Stimulated activated CD4-positive, alpha-beta T cell treated with anti-CD3 and anti-CD28 coated beads, TNF-alpha, amount 100 ng/mL, for 1 hour (primary cell): ENCODE results near the gene BAZ2A.
"Not testable (repeated sequence)": the region's sequence is repeated elsewhere in the genome, so short reads cannot be mapped to it uniquely, and the experiment has no call there.

Experiments used
- DNase-seq, 3 donors: peaks; one replicate each; pipeline ENCODE4 v3.0.0-alpha.2; 2020; ENCODE audit warnings: low read depth in 3 of 3, low spot score in 1 of 3

Gene BAZ2A

DNA sequence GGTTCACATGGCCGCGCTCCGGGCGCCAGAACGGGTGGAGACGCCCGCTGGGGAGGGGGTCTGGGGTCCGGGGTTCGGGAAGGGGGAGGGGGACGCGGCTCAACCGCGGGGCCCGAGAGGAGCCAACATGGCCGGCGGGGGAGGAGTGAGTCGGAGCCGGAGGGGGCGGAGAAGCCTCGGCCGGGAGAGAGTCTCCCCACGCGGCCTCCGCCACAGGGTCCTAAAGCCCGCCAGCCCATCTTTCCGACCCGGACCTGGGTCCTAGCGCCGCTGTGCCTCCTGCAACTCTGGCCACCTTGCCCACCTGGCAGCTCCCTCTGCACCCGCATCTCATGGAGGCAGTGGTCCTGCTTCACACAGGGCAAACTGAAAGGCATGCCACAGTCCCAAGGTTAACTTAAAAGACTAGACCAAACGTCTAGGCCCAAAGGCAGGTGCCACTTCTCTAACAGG is at the start of gene BAZ2A:
BAZ2A (minus strand) TSS at position 147 of the 453 bp plus-strand sequence. CDS start 12,796 bp downstream, outside the sequence.
- DNase-seq: peak; percentile 64 to 73 (median 67)

- DNase-seq: no peak
Observed at GRCh38 chr12:56678852-56679251, 48.7 kb upstream of the BAZ2A start.

- no peak for DNase-seq
Observed at GRCh38 chr12:56677680-56678079, 47.6 kb upstream of the BAZ2A start.

DNA sequence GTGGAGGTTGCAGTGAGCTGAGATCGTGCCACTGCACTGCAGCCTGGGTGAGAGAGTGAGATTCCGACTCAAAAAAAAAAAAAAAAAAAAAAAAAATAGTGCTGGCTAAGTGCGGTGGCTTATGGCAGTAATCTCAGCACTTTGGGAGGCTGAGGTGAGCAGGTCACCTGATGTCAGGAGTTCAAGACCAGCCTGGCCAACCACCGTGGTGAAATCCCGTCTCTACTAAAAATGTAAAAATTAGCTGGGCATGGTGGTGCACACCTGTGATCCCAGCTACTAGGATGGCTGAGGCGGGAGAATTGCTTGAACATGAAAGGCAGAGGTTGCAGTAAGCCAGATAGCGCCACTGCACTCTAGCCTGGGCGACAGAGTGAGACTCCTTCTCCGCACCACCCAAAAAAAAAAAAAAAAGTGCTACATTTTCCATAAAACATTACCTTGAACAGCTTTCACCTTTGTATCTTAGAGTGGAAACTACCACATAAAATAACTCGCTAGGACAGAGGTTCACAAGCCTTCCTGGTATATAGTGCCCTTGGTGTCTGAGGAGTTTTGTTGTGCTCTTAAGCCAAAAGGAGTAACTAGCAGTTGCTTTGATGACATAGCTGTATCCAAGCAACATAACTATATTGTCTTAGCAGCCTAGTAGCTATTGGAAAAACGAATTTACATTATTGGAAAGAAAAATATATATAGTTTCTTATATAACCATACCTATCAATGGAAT is 46.9 kb upstream of the BAZ2A start:
- DNase-seq: no peak

DNA sequence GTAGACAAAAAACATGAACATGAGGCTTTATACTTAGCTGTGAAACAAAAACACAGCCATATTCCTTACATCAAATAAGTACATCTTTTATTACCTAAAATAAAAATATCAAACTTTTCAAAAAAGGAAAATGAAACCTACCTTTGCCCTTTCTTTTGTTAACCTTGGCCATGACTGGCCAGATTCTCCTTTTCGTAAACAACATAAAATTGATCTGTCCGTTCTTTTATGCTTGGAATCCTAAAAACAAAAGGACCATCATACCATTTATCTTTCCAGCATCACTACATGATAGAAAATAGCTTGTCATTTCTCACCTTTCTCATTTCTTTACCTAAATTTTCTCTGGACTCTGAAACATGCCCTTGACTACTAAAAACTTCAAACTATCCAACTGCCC is 41.5 kb upstream of the BAZ2A start:
- no peak for DNase-seq

GRCh38 chr12:56670836-56671235 is 40.7 kb upstream of the BAZ2A start:
- DNase-seq: no peak

GRCh38 chr12:56668197-56668457 is 38.0 kb upstream of the BAZ2A start:
- no peak for DNase-seq

DNA sequence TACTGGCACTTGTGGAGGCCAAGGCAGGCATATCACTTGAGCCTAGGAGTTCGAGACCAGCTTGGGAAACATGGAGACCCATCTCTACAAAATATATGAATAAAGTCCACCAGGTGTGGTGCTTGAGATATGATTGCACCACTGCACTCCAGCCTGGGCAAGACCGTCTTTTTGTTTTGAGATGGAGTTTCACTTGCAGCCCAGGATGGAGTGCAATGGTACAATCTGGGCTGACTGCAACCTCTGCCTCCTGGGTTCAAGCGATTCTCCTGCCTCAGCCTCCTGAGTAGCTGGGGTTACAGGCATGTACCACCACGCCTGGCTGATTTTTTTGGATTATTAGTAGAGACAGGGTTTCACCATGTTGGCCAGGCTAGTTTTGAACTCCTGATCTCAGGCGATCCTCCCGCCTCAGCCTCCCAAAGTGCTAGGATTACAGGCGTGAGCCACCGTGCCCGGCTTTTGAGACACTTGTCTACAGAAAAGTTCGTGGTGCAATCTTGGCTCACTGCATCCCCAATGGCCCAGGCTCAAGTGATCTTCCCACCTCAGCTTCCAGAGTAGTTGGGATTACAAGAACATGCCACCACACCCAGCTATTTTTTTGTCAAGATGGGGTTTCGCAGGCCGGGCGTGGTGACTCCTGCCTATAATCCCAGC is 32.0 kb upstream of the BAZ2A start:
- DNase-seq: no peak

DNA sequence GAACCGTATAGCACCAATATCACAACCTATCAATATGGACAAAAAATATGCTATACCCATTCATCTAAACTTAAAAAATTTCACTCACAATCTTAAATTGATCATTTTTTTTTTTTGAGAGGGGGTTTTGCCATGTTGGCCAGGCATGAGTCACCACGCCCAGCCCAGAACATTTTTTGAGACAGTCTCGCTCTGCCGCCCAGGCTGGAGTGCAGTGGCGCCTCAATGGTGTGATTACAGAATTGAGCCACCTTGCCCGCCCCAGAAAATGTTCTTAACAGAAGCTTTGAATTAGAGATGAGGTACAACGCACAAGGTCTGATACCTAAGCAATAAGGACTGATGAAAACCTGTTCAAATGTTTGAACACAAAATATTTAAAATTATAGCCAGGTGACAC is 31.4 kb upstream of the BAZ2A start:
- no peak for DNase-seq

DNA sequence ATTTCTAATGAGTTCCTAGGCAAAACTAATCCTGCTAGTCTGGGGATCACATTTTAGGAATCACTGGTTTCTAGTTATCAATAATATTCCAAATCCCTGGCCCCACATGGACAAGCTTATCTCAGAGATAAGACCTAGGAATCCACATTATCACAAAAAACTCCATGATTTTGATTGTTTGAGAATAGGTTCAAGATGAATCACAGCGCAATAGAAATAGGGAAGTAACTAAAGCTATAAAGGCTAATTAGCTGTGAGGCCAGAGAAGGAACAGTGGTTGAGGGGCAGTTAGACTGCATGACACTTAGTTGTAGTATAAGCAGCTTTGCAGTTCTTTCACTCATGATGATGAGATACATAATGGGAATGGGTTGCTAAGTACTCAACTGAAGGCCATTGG is 28.8 kb upstream of the BAZ2A start:
- no peak for DNase-seq

DNA sequence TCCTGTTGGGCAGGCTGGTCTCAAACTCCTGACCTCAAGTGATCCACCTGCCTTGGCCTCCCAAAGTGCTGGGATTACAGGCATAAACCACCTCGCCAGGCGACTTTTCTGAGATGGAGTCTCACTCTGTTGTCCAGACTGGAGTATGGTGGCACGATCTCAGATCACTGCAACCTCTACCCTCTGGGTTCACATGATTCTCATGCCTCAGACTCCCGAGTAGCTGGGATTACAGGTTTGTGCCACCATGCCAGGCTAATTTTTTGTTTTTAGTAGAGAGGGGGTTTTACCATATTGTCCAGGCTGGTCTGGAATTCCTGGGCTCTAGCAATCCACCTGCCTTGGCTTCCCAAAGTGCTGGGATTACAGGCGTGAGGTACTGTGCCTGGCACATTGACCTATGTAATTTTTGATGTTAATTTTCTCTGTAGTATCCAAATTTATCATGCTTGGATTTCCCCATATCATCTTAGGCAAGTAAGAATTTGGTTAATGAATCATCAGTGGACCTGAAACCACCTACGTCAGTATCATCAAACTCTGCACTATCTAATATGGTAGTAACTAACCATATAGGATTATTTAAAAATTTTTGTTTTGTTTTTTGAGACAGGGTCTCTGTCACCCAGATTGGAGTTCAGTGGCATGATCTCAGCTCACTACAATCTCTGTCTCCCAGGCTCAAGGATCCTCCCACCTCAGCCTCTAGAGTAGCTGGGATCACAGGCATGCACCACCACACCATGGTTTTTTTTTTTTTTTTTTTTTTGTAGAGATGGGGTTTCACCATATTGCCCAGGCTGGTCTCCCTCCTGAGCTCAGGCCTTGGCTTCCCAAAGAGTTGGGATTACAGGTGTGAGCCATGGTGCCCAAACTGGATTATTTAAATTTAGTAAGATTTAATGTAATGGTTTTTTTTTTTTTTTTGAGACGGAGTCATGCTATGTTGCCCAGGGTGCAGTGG is 27.6 kb upstream of the BAZ2A start:
- no peak for DNase-seq

GRCh38 chr12:56653781-56654180 is 23.7 kb upstream of the BAZ2A start:
- DNase-seq: not testable (repeated sequence)

GRCh38 chr12:56648023-56648422 is 17.9 kb upstream of the BAZ2A start:
- DNase-seq: not testable (repeated sequence)

GRCh38 chr12:56645717-56646446 is 15.8 kb upstream of the BAZ2A start, which contains the start of gene ATP5F1B:
ATP5F1B (minus strand) TSS chr12:56645984; CDS start chr12:56645963, 21 bp downstream.
- peak; percentile 64 to 83 (median 80) for DNase-seq

GRCh38 chr12:56645201-56645716 is 15.1 kb upstream of the BAZ2A start:
- no peak for DNase-seq

GRCh38 chr12:56644654-56645053 is 14.5 kb upstream of the BAZ2A start:
- DNase-seq: no peak

GRCh38 chr12:56641219-56641618 is 11.1 kb upstream of the BAZ2A start:
- DNase-seq: no peak

DNA sequence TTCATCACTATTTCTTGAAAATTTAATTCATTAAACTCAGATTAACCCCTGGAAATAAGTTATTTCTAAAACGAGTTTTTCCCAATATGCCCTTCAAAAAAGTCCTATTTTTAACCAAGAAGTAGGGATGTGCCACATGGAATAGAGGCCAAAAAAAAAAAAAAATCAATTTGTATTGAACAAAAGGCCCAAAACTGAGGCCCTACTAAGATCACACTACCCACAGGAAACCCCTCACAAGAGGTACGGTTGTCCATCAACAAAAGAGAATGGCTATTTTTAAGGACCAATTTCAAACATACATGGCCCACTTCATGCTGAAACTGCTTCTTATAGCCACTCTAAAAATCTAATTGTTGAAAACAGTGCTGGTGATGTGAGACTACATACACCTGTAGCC is 7.5 kb upstream of the BAZ2A start:
- DNase-seq: no peak

- DNase-seq: peak; percentile 73 to 84 (median 79)
Observed at GRCh38 chr12:56636675-56637540, 6.8 kb upstream of the BAZ2A start.
